ENCODE measurements around the gene MCTS1. TPM values are rescaled to one million over a fixed set of nuclear protein-coding genes. Genes with fewer than 3 reads are reported as not detected.

The MCTS1 gene
- total RNA-seq, 4 donors from 2014 or later, result 8.6 to 31.0 (median 22.7) TPM

- TF ChIP-seq POLR2A (IDR thresholded peaks at IDR 0.05) (peak in 1 of 2 donors; percentile 74), EP300 (IDR thresholded peaks at IDR 0.05) (peak; percentile 47 to 92), CTCF (IDR thresholded peaks at IDR 0.05) (no peak)
- no peaks in the 10 kb centered on the region for H3K27me3 ChIP-seq
- peak within 1 kb of the TSS; percentile 43 to 63 (median 59) for H3K4me3 ChIP-seq
- 4 to 42% methylated on average over 13 to 54 of the region's 54 CpGs for WGBS, 2 donors
- peaks cover 0 to 27% (median 0%) of the 10 kb centered on the region in 4 donors for H3K4me1 ChIP-seq
- no peaks in the 10 kb centered on the region for H3K36me3 ChIP-seq
- peak within 1 kb of the TSS; percentile 96 to 98 (median 96) for H3K27ac ChIP-seq
- DNase-seq (ENCODE audit: low spot score in 2 of 2), result peak; percentile 90 to 91
- no peaks in the 10 kb centered on the region for H3K9me3 ChIP-seq
Observed at GRCh38 chrX:120560842-120561633, 42.9 kb upstream of the MCTS1 start, which contains the start of gene CUL4B. TSS of gene CUL4B (minus strand) at chrX:120560962. CDS start at chrX:120560638, 324 bp downstream.

GRCh38 chrX:120561634-120562568 lies 42.0 kb upstream of the MCTS1 start:
- Histone ChIP-seq H3K4me3 (peak overlapping the region; percentile 43 to 63 (median 59)), H3K27me3 (no peaks in the 10 kb centered on the region), H3K9me3 (no peaks in the 10 kb centered on the region), H3K36me3 (no peaks in the 10 kb centered on the region), H3K4me1 (peaks cover 0 to 27% (median 0%) of the 10 kb centered on the region in 4 donors), H3K27ac (peak overlapping the region; percentile 96 to 98 (median 96))
- DNase-seq (ENCODE audit: low spot score in 2 of 2), result no peak
- TF ChIP-seq EP300 (IDR thresholded peaks at IDR 0.05), result peak in 1 of 2 donors; percentile 67
- peak; percentile 46 to 61 for TF ChIP-seq POLR2A (IDR thresholded peaks at IDR 0.05)
- TF ChIP-seq CTCF (IDR thresholded peaks at IDR 0.05), result no peak
- WGBS, 2 donors, result 2 to 34% methylated on average over 12 of the region's 12 CpGs

DNA sequence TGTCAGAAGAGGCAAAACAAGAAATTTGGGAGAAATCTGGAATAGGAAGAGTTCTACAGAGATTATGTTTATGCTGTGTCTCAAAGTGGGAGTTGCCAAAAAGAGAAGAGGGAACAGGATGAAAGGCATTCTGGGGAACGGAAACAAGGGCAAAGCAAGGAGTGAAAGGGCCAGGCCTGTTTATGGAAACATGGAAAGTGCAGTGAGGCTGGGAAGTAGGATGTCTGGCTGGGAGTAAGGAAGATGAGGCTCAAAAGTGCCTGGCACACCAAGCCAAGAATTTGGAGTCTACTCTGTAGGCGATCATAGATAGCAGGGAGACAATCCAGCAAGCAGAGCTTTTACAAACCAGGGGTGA lies 41.4 kb upstream of the MCTS1 start:
- Histone ChIP-seq H3K4me3 (no peak overlapping the region), H3K27me3 (no peaks in the 10 kb centered on the region), H3K9me3 (no peaks in the 10 kb centered on the region), H3K4me1 (peaks cover 0 to 24% (median 0%) of the 10 kb centered on the region in 4 donors), H3K27ac (peak overlapping the region; percentile 12 to 98 (median 96)), H3K36me3 (no peaks in the 10 kb centered on the region)
- TF ChIP-seq CTCF (IDR thresholded peaks at IDR 0.05) (no peak), POLR2A (IDR thresholded peaks at IDR 0.05) (no peak), EP300 (IDR thresholded peaks at IDR 0.05) (no peak)
- 39 to 66% methylated on average over 2 of the region's 2 CpGs for WGBS, 2 donors
- no peak for DNase-seq (ENCODE audit: low spot score in 2 of 2)

- Histone ChIP-seq H3K36me3 (no peaks in the 10 kb centered on the region), H3K4me3 (no peak overlapping the region), H3K27me3 (no peaks in the 10 kb centered on the region), H3K9me3 (no peaks in the 10 kb centered on the region), H3K27ac (no peak overlapping the region), H3K4me1 (peaks cover 0 to 10% (median 0%) of the 10 kb centered on the region in 4 donors)
- TF ChIP-seq CTCF (IDR thresholded peaks at IDR 0.05), result no peak
- no peak for TF ChIP-seq POLR2A (IDR thresholded peaks at IDR 0.05)
- no peak for TF ChIP-seq EP300 (IDR thresholded peaks at IDR 0.05)
- WGBS, 2 donors, result 70 to 86% methylated on average over 1 of the region's 1 CpG
- DNase-seq (ENCODE audit: low spot score in 2 of 2), result no peak
Observed at GRCh38 chrX:120564925-120565324, 39.0 kb upstream of the MCTS1 start.
